ENCODE data around the gene DHTKD1. TPM values are rescaled to one million over a fixed set of nuclear protein-coding genes. Genes with fewer than 3 reads are reported as not detected.

Gene DHTKD1
- polyA plus RNA-seq, 1 of the 3 experiments (the other 2 are of a cell fraction), result 17.7 TPM

GRCh38 chr10:12158111-12158510 is 89.4 kb downstream of the DHTKD1 start:
- H3K4me3 ChIP-seq (ENCODE audit: low read depth in 2 of 2, low read length in 1 of 2), result no peak overlapping the region
- no peak overlapping the region for H2AFZ ChIP-seq (ENCODE audit: low read depth)
- POLR2A ChIA-PET, result no interaction called here
- DNase-seq, result no peak
- WGBS (ENCODE audit: low lambda C conversion rate), result 97% methylated on average over 3 of the region's 3 CpGs
- CTCF ChIA-PET, result no interaction called here
- H3K27ac ChIP-seq (ENCODE audit: low read depth in 2 of 2, low read length in 1 of 2), result no peak overlapping the region
- H3K36me3 ChIP-seq (replicated peaks in 1 of 2; ENCODE audit: control insufficient read depth in 1 of 2, insufficient read depth in 2 of 2, low read length in 1 of 2), result peaks cover 53 to 54% of the 10 kb centered on the region in 2 experiments
- no peak overlapping the region for H3K9ac ChIP-seq
- H3K9me2 ChIP-seq, result no peaks in the 10 kb centered on the region
- TF ChIP-seq RCOR1 (IDR thresholded peaks at IDR 0.05; ENCODE audit: low read length) (no peak), ZBTB33 (IDR thresholded peaks at IDR 0.05; ENCODE audit: borderline replicate concordance, low read depth) (no peak), MXI1 (IDR thresholded peaks at IDR 0.05; ENCODE audit: low read depth, low read length) (no peak), TAF1 (IDR thresholded peaks at IDR 0.05; ENCODE audit: borderline replicate concordance, low read depth, low read length) (no peak)
- H3K4me1 ChIP-seq (ENCODE audit: control insufficient read depth in 1 of 2, insufficient read depth in 2 of 2, low read depth in 1 of 2, low read length in 1 of 2), result peaks cover 0 to 2% of the 10 kb centered on the region in 2 experiments; a peak in 2 of 4 replicates
- H4K20me1 ChIP-seq (ENCODE audit: insufficient read depth), result no peaks in the 10 kb centered on the region
- no peaks in the 10 kb centered on the region for H3K79me2 ChIP-seq (ENCODE audit: insufficient read depth)
- no peaks in the 10 kb centered on the region for H3F3A ChIP-seq (replicated peaks; ENCODE audit: insufficient read depth)
- no peaks in the 10 kb centered on the region; the same call in 1 of the 2 replicates for H3K9me3 ChIP-seq
- H3K27me3 ChIP-seq (ENCODE audit: insufficient read depth), result no peaks in the 10 kb centered on the region
- H3K4me2 ChIP-seq, result no peak overlapping the region

- Histone ChIP-seq H2AFZ (ENCODE audit: low read depth) (no peak overlapping the region), H3K4me2 (no peak overlapping the region), H3K79me2 (ENCODE audit: insufficient read depth) (no peaks in the 10 kb centered on the region), H3K9me3 (no peaks in the 10 kb centered on the region), H3K4me3 (ENCODE audit: low read depth in 2 of 2, low read length in 1 of 2) (no peak overlapping the region), H3K27ac (ENCODE audit: low read depth in 2 of 2, low read length in 1 of 2) (no peak overlapping the region), H3F3A (replicated peaks; ENCODE audit: insufficient read depth) (no peaks in the 10 kb centered on the region), H3K9ac (no peak overlapping the region), H3K4me1 (ENCODE audit: control insufficient read depth in 1 of 2, insufficient read depth in 2 of 2, low read depth in 1 of 2, low read length in 1 of 2) (peaks cover 0 to 1% of the 10 kb centered on the region in 2 experiments; a peak in 1 of 4 replicates), H3K27me3 (ENCODE audit: insufficient read depth) (no peaks in the 10 kb centered on the region), H3K9me2 (no peaks in the 10 kb centered on the region), H4K20me1 (ENCODE audit: insufficient read depth) (no peaks in the 10 kb centered on the region), H3K36me3 (replicated peaks in 1 of 2; ENCODE audit: control insufficient read depth in 1 of 2, insufficient read depth in 2 of 2, low read length in 1 of 2) (peaks cover 61 to 67% of the 10 kb centered on the region in 2 experiments)
- ChIA-PET CTCF (no interaction called here), POLR2A (no interaction called here)
- DNase-seq, result no peak
- 96% methylated on average over 5 of the region's 5 CpGs for WGBS (ENCODE audit: low lambda C conversion rate)
- TF ChIP-seq FOXM1 (IDR thresholded peaks at IDR 0.05; ENCODE audit: low read depth) (no peak), MAX (IDR thresholded peaks at IDR 0.05; ENCODE audit: low read depth) (no peak), REST (IDR thresholded peaks at IDR 0.05; ENCODE audit: low read depth, low read length) (no peak), ZBTB33 (IDR thresholded peaks at IDR 0.05; ENCODE audit: borderline replicate concordance, low read depth) (no peak), YY1 (IDR thresholded peaks at IDR 0.05; ENCODE audit: low read depth) (no peak), FOXJ3 (CRISPR knock-in tag; IDR thresholded peaks at IDR 0.05) (no peak), TEAD4 (IDR thresholded peaks at IDR 0.05; ENCODE audit: borderline replicate concordance, insufficient read depth) (no peak), EZH2phosphoT487 (IDR thresholded peaks at IDR 0.05; ENCODE audit: borderline replicate concordance, low read depth) (no peak), USF2 (IDR thresholded peaks at IDR 0.05; ENCODE audit: borderline replicate concordance, low read depth, low read length) (no peak), GATA2 (CRISPR knock-in tag; IDR thresholded peaks at IDR 0.05) (no peak), MEF2A (IDR thresholded peaks at IDR 0.05; ENCODE audit: borderline replicate concordance, low read depth) (no peak), JUND (IDR thresholded peaks at IDR 0.05) (no peak), TCF12 (IDR thresholded peaks at IDR 0.05) (no peak), NRF1 (IDR thresholded peaks at IDR 0.05; ENCODE audit: low read depth, low read length) (no peak), RFX5 (IDR thresholded peaks at IDR 0.05; ENCODE audit: low read length) (no peak)
Observed at GRCh38 chr10:12160664-12161063, 91.9 kb downstream of the DHTKD1 start.
